K562 (cell line): ENCODE data around the gene CREB3L2. TPM values are rescaled to one million over a fixed set of nuclear protein-coding genes. Genes with fewer than 3 reads are reported as not detected.
A peak's percentile ranks its signal among the peaks of the same experiment; 100 is the strongest.

Source experiments
- ATAC-seq: fragments of 200-7000 bp; cut with Tn5 transposase; 3 replicates; pipeline ENCODE4 v1.9.1; 2020; ENCODE audit warnings: moderate library complexity
- BruUV-seq: library from RNA; stranded (reverse); fragments of 400-500 nt; replicated peaks from 2 replicates; lab custom pipeline; 2021; lab: Mats Ljungman, UMichigan
- CTCF ChIA-PET: fragments of 300-600 bp; formaldehyde crosslinking; extraction: SDS; loops from one replicate; lab custom pipeline; 2021; ENCODE audit warnings: low intra/inter-chr PET ratio; lab: Yijun Ruan, JAX
- POLR2A ChIA-PET: fragments of 300-600, 350-650 bp; sonication (Branson Sonifier 250); formaldehyde crosslinking; extraction: SDS; loops from one replicate; lab custom pipeline; 2021; ENCODE audit warnings: antibody characterized with exemption, inconsistent platforms; lab: Yijun Ruan, JAX
- DNase-seq, 4 experiments: peaks; one replicate each; pipeline versions ENCODE4 v3.0.0 to v3.0.0-alpha.2; 2011 to 2018; ENCODE audit warnings: low spot score in 3 of 4, mixed read lengths in 3 of 4; ENCODE audit errors: extremely low read depth in 1 of 4
- FAIRE-seq: peaks from 2 replicates; lab custom pipeline; 2011; peaks lifted over from hg19 to GRCh38; lab: Jason Lieb, UNC
- H2AFZ ChIP-seq: 2 replicates; pipeline ENCODE4 v1.6.0; 2011; ENCODE audit warnings: low read depth, low read length, control low read depth, inconsistent platforms
- H3K27ac ChIP-seq: fragments of 200-600 bp; 3 replicates; pipeline ENCODE4 v1.8.0; 2011; ENCODE audit warnings: low read depth, mild to moderate bottlenecking, control low read depth, inconsistent platforms, low read length, moderate library complexity, mixed read lengths; ENCODE audit errors: extremely low read depth
- H3K27me3 ChIP-seq, 2 experiments: fragments of 300-600 bp in 1 of 2; 2 replicates in 1 of 2; 3 replicates in 1 of 2; pipeline versions ENCODE4 v1.6.0 to v1.8.0; 2011; ENCODE audit warnings: inconsistent platforms in 2 of 2, low read length in 2 of 2, mild to moderate bottlenecking in 1 of 2, mixed read lengths in 1 of 2, moderate library complexity in 1 of 2; ENCODE audit not compliant: control insufficient read depth in 2 of 2, insufficient read depth in 2 of 2
- H3K36me3 ChIP-seq: fragments of 300-600 bp; 3 replicates; pipeline ENCODE4 v1.8.0; 2011; ENCODE audit warnings: mild to moderate bottlenecking, low read length, inconsistent platforms; ENCODE audit not compliant: control insufficient read depth, insufficient read depth
- H3K4me1 ChIP-seq, 2 experiments: fragments of 200-600 bp in 1 of 2; replicated peaks in 1 of 2; 2 replicates in 1 of 2; 3 replicates in 1 of 2; pipeline versions ENCODE4 v1.5.1 to v1.8.0; 2011; ENCODE audit warnings: inconsistent platforms in 2 of 2, low read length in 2 of 2, mild to moderate bottlenecking in 1 of 2, mixed read lengths in 1 of 2, moderate library complexity in 1 of 2; ENCODE audit not compliant: control insufficient read depth in 2 of 2, insufficient read depth in 2 of 2
- H3K4me2 ChIP-seq: 2 replicates; pipeline ENCODE4 v1.6.1; 2011; ENCODE audit warnings: low read length, control low read depth, inconsistent platforms, mixed read lengths; ENCODE audit not compliant: insufficient read depth
- H3K4me3 ChIP-seq: fragments of 200-600 bp; sonication (generic), shearing (Covaris generic); 2 replicates; pipeline ENCODE4 v1.5.1; 2016; ENCODE audit warnings: control low read depth, inconsistent platforms
- H3K79me2 ChIP-seq: fragments of 200-600 bp; 3 replicates; pipeline ENCODE4 v1.8.0; 2011; ENCODE audit warnings: low read length, inconsistent platforms; ENCODE audit not compliant: control insufficient read depth, insufficient read depth
- H3K9ac ChIP-seq, 2 experiments: 2 replicates each; pipeline versions ENCODE4 v1.6.0 to v1.6.1; 2011; ENCODE audit warnings: low read depth in 2 of 2, low read length in 2 of 2, control low read depth in 1 of 2, inconsistent platforms in 1 of 2, mild to moderate bottlenecking in 1 of 2, mixed read lengths in 1 of 2; ENCODE audit not compliant: insufficient read depth in 1 of 2
- H3K9me1 ChIP-seq: one replicate; pipeline ENCODE4 v1.6.0; 2011; ENCODE audit warnings: inconsistent platforms, mild to moderate bottlenecking, low read length, moderate library complexity; ENCODE audit not compliant: control insufficient read depth, insufficient read depth
- H3K9me3 ChIP-seq: replicated peaks from 2 replicates; pipeline ENCODE4 v1.5.1; 2011; ENCODE audit warnings: low read depth, low read length, inconsistent platforms; ENCODE audit not compliant: control insufficient read depth, insufficient read depth
- H4K20me1 ChIP-seq: replicated peaks from 2 replicates; pipeline ENCODE4 v1.6.1; 2011; ENCODE audit warnings: low read length, inconsistent platforms, mixed read lengths; ENCODE audit not compliant: control insufficient read depth, insufficient read depth
- BRF1 ChIP-seq: IDR thresholded peaks from 3 replicates; pipeline ENCODE4 v1.6.1; 2011; ENCODE audit warnings: borderline replicate concordance, mild to moderate bottlenecking; ENCODE audit not compliant: insufficient read length; ENCODE audit errors: extremely low read depth
- CREB5 ChIP-seq: fragments of 250-450 bp; sonication (Bioruptor Pico); IDR thresholded peaks from 2 replicates; pipeline ENCODE4 v1.5.0; 2020; ENCODE audit warnings: mild to moderate bottlenecking
- E4F1 ChIP-seq: fragments of 250-450 bp; sonication (Bioruptor Pico); IDR thresholded peaks from 2 replicates; pipeline ENCODE4 v1.5.0; 2021; ENCODE audit warnings: mild to moderate bottlenecking, borderline replicate concordance
- GTF2F1 ChIP-seq: IDR thresholded peaks from 2 replicates; pipeline ENCODE4 v1.6.1; 2011; ENCODE audit warnings: low read depth, low read length, improper control_type of control experiment
- HOMEZ ChIP-seq: fragments of 250-450 bp; sonication (Bioruptor Pico); IDR thresholded peaks from 2 replicates; pipeline ENCODE4 v1.4.0; 2020; ENCODE audit warnings: mild to moderate bottlenecking, moderate library complexity
- MEIS2 ChIP-seq: fragments of 450-650 bp; IDR thresholded peaks from 2 replicates; pipeline ENCODE4 v1.6.1; 2014; ENCODE audit warnings: mild to moderate bottlenecking; ENCODE audit not compliant: partially characterized antibody
- MLLT1 ChIP-seq, 2 experiments: fragments of 450-650 bp; IDR thresholded peaks; 2 replicates each; pipeline ENCODE4 v1.6.1; 2016
- PHB2 ChIP-seq: fragments of 450-650 bp; IDR thresholded peaks from 2 replicates; pipeline ENCODE4 v1.6.1; 2017; ENCODE audit warnings: low read depth
- RBM17 ChIP-seq: fragments of 200-400 bp; formaldehyde crosslinking; IDR thresholded peaks from 2 replicates; pipeline ENCODE4 v1.6.1; 2017; ENCODE audit warnings: low read depth, mild to moderate bottlenecking, low read length, borderline replicate concordance
- ZBTB34 ChIP-seq: fragments of 250-450 bp; sonication (Bioruptor Pico); IDR thresholded peaks from 2 replicates; pipeline ENCODE4 v1.8.0; 2021; ENCODE audit warnings: mild to moderate bottlenecking, moderate library complexity
- ZZZ3 ChIP-seq: fragments of 450-650 bp; IDR thresholded peaks from 2 replicates; pipeline ENCODE4 v1.6.1; 2016; ENCODE audit warnings: antibody characterized with exemption, mild to moderate bottlenecking, moderate library complexity
- WGBS: fragments of 100-300 bp; shearing (Covaris generic); methylation state at CpG from one replicate; pipeline ENCODE4 v1.1.6; 2016; ENCODE audit warnings: low coverage, mixed read lengths; ENCODE audit not compliant: insufficient coverage; ENCODE audit errors: missing lambda C conversion rate; 5-methylcytosine and 5-hydroxymethylcytosine counted together
- in situ Hi-C: fragments of 300-500 bp; cut with MboI; formaldehyde crosslinking; loops from 4 replicates; pipeline ENCODE4 v1.15.0; 2018; ENCODE audit warnings: inconsistent platforms, mixed read lengths
- intact Hi-C: fragments of 100-400 bp; cut with micrococcal nuclease; formaldehyde crosslinking; loops from 2 replicates; pipeline ENCODE4 v1.14.2; 2022
- polyA plus RNA-seq, 8 experiments: library from polyadenylated mRNA; depleted of rRNA in 4 of 8; stranded (reverse) in 5 of 8; unstranded in 3 of 8; fragments of >200 nt; fragmentation: Nextera tagmentation in 2 of 8; fragmentation: Illumina TruSeq in 1 of 8; extraction: Ambion mirVana in 2 of 8; extraction: Trizol in 1 of 8; gene quantifications; 2 replicates each; pipeline versions ENCODE4 v1.2.1 to v1.2.3, GENCODE V29; 2011 to 2014; ENCODE audit warnings: inconsistent platforms in 1 of 8, missing spikeins in 1 of 8
- total RNA-seq, 7 experiments: library from RNA; depleted of rRNA in 6 of 7; stranded (reverse); fragments of >200 nt in 6 of 7; fragmentation: Illumina TruSeq in 2 of 7; extraction: Trizol in 2 of 7; gene quantifications; 2 replicates each; pipeline versions ENCODE4 v1.2.1 to v1.2.3, GENCODE V29; 2011 to 2021; ENCODE audit warnings: low replicate concordance in 1 of 7

Gene CREB3L2
- total and polyA plus RNA-seq, 9 of the 15 experiments (the other 6 are each of a cell fraction or from before 2014, with no cell fraction given), result 7.1 to 45.6 (median 15.8) TPM

GRCh38 chr7:137992550-137993394 is 9.1 kb downstream of the CREB3L2 start:
- BruUV-seq, result no TSS peak
- Histone ChIP-seq H3K27me3 (no peaks in the 10 kb centered on the region), H3K36me3 (peaks cover 7% of the 10 kb centered on the region), H3K4me2 (peak overlapping the region; percentile 69), H3K27ac (peak overlapping the region; percentile 77), H2AFZ (peak overlapping the region; percentile 41), H3K9me1 (peaks cover 3% of the 10 kb centered on the region), H3K79me2 (peaks cover 94% of the 10 kb centered on the region), H3K4me3 (no peak overlapping the region), H3K9ac (peak overlapping the region; percentile 50 to 61; a peak in 3 of 4 replicates), H3K9me3 (no peaks in the 10 kb centered on the region), H4K20me1 (peaks cover 4% of the 10 kb centered on the region; the same call in 1 of the 2 replicates), H3K4me1 (peaks cover 43 to 78% of the 10 kb centered on the region in 2 experiments)
- peak in 3 of 4 experiments; percentile 33 to 60 (median 49) for DNase-seq
- ChIA-PET POLR2A (interaction anchor here (0.6 to 2.7 kb wide), 17 partner anchors 8 to 243 kb away, joined by 3 to 21 read pairs (median 5); partner anchors contain the start of gene CREB3L2), CTCF (no interaction called here)
- in situ Hi-C loops, result no loop called here
- 29% methylated on average over 5 of the region's 5 CpGs for WGBS
- no peak for FAIRE-seq
- ATAC-seq, result peak; percentile 73
- intact Hi-C loops, result no loop called here
- TF ChIP-seq ZZZ3 (no peak), GTF2F1 (no peak), HOMEZ (CRISPR knock-in tag) (no peak), E4F1 (CRISPR knock-in tag) (no peak), RBM17 (no peak), ZBTB34 (CRISPR knock-in tag) (peak; percentile 6; the same call in 1 of the 2 replicates), PHB2 (no peak), BRF1 (no peak), CREB5 (peak; percentile 54; the same call in 1 of the 2 replicates), MEIS2 (no peak), MLLT1 (IDR thresholded peaks at IDR 0.05) (peak in 1 of 2 experiments; percentile 88; a peak in 2 of 4 replicates)
